Forelimb muscle (tissue), 1 donor: Measurements from ENCODE around the gene MAP3K12. TPM values are rescaled to one million over a fixed set of nuclear protein-coding genes. Genes with fewer than 3 reads are reported as not detected.
A peak's percentile ranks its signal among the peaks of the same experiment; 100 is the strongest.
"Not testable (repeated sequence)": the region's sequence is repeated elsewhere in the genome, so short reads cannot be mapped to it uniquely, and the experiment has no call there.

Experiments used
- DNase-seq: peaks from one replicate; pipeline ENCODE4 v3.0.0-alpha.2; 2013; ENCODE audit warnings: low read depth
- polyA plus RNA-seq: library from polyadenylated mRNA; unstranded; fragments of 120-200 nt; gene quantifications from one replicate; pipeline ENCODE4 v1.2.1, GENCODE V29; 2013; ENCODE audit not compliant: insufficient read length

MAP3K12 gene
- polyA plus RNA-seq, 1 donor, result 14.3 TPM

DNA sequence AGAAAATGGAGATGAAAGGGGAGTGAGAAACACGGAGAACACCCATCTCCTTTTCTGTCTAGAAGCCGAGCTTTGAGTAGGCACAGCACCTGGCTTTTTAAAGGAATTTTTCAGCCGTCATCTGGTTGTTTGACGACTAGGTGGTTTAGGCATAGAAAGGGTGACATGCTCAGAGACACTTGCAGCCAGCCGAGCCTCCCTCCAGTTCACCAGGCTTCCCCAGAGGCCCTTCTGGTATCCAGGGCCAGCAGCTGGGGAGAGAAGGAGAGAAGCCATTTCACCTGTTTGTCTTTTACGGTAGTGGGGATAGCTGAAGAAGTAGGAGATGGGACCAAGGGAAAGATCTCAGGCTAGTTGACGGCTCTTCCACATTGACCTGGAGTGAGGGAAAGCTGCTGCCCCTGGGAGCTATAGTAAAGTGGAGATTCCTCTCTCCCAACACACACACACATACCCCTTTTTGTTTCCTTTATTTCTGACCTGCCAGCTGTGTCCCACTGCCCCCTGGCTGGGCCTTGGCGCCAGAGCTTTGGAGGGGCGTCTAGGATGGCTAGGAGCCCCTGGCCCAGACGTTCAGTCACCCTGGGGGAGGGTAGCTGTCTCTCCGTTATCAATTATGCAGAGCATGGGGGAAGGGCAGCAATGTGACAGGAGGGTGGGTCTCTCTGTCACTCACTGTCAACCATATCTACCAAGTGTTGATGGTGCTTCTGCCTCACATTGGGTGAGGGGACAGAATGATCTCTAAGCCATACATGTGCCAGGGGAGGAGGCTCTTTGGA is 5.5 kb downstream of the MAP3K12 start:
- DNase-seq, result no peak

DNA sequence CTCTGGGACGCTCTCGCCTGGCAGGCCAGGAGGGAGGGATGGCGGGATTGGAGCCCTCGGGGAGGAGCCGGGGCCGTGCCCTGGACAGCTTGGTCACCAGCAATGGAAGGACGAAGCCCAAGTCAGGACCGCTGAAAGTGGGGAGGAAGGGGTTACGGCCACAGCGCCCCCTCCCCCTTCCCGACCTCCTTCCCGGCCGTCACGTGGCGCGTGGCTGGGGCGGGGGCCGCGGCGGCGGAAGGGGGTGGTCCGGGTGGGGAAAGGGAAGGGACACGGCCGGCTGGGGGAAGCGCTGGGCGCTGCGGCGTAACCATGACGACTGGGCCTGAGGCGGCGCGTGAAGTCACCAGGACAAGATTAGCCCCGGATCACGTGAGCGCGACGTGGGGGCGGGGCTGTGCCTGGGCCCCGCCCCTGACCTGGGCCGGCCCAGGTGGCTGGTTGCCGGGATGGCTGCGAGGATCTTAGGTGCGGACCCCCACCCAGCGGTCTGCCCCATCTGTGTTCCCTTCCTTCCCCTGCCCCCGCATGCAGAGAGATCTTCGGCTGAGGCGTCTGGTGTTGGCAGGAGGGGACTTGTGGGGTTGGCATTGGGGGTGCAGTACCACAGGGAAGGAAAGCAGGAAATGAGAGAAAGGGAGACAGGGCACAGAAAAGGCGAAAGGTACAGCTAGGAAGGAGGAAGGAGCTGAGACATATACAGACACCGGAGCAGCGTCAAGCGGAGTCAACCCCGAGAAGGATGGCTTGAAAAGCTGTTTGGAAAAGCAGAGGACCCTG is 6.2 kb downstream of the MAP3K12 start:
- DNase-seq, result peak; percentile 85

DNA sequence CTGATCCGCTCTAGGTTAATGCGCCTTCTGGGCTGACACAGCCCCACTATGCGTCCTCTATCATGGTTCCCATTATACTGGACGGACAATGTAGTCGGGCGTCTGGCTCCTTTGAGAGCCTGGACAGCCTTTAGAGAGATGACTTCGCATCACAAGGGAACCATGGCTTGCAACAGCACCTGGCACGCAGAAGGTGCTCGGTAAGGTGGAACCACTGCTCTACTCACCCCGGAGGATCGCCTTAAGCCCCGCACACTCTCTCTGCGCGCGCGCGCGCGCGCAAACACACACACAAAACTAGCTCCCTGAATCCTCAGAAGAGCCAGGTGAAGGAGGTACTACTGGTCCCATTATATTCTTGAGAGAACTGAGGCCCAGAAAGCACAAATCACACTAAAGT is 7.1 kb downstream of the MAP3K12 start:
- no peak for DNase-seq

DNA sequence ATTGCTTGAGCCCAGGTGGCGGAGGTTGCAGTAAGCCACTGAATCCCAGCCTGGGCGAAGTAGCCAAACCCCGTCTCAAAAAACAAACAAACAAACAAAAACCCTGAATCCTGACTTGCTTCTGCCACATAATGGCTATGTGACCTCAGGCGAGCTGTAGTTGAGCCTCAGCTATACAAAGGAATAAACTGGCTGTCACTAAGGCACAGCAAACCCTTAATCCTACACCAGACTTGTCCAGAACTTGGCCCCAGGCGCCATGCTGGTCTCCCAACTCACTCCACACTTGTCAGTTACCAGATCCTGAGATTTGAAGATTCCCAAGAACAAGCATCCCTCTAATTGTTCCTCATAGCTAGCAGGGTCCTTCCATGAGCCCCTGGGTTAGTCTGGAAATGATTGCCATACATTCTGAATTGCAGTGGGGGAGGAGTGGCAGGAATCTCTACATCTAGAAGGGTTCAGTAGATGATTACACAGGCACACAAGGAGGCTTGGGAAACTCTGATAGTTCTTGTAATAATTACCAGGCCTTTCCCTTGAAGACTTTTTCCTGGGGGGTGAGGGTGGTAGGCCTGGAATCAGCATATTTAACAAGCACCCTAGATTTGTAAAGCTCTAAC is 9.9 kb downstream of the MAP3K12 start:
- DNase-seq, result no peak

DNA sequence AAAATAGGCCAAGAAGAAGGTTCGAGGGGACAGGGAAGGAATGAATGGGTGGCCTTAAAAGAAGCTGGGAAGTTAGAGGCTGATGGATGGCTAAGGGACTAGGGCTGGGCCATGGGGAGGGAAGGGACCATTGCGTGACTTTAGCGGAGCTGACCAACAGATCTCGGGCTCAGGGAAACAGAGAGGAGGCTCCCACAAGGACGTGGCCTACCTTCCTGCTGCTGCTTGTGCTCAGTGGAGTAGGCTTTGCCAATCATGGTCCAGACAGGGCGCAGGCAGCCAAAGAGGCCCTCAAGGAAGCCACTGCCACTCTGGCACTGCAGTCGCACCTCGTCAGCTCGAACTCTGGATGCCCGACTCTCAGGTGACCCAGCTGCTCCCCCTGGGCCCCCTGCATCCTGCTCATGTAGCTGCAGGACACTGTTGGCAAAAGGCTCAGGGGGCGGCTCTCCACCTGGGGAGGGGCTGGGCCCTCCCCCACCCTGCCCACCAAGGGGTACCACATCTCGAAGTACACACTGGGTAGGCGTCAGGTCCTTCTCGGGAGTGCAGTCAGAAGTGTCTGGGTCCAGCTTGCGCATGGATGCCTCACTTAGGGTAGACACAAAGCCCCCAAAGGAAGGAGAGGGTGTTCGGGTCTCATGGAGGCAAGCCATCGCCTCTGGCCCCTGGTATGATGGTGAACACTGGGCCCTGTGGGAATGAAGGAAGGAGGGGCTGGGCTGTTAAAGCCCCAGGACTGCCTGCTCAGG is 12.3 kb downstream of the MAP3K12 start:
- no peak for DNase-seq

DNA sequence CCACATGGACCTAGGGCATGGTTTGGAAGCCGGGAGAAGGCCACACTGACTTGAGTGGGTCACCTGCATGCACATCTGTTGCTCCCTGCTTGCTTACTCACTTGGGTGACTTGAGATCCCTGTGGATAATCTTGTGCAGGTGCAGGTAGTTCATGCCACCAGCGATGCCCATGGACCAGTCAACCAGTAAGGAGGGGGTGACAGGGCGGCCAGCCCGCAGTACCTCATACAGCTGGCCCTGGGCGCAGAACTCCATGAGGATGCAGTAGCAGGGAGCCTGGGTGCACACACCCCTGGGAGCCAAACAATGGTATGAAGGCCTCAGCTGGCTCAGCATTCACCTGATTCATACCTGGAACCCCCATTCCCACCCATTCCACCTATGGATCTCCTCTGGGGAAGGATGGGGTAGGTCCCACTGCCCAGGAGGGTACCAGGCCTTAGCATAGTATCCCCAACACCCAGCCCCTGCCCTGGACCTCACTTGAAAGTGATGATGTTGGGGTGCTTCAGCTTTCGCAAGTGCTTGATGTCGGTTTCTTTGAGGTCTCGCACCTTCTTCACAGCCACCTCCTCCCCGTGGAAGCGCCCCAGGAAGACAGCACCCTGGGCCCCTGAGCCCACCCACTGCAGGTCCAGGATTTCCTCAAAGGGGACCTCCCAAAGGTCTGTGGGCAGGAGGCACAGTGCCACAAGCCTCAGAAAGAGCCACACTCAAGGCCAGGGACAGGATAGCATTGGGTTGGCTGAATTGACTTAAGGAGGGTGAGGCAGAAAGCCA is 13.1 kb downstream of the MAP3K12 start:
- DNase-seq, result no peak

DNA sequence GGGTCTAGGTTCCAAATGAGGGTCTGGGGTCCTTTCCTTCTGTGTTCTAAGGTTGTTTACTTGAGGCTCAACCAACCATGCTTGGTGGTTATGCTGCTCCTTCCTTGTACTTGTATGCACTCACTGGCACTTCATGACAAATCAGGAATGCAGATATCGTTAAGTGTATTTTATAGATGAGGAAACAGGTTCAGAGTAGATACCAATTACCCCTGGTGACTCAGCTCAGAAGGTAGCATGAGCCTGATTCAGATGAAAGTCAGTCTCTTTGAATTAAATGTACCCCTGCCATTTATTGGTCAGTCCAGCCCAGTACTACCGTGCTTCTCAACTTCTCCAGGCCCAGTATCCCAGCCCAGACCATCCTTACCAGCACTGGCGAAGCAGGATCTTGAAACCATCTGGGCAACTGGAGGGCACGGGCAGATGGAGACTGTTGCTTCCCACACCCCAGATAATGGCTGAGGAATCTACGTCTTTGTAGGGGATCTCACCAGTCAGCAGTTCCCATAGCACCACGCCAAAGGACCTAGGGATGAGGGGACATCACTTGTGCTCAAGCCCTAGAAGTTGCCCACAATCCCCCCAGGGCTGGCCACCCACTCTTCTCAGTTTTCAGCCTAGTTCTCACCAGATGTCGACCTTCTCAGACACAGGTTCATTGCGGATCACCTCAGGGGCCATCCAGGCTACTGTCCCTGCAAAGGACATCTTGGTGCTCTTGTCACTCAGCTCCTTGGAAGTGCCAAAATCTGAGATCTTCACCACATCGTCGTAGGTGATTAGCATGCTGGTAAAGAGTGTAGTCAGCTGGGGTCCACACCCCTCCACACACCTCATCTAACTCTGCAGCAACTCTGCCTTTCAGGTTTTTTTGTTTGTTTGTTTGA is 14.3 kb downstream of the MAP3K12 start:
- no peak for DNase-seq

DNA sequence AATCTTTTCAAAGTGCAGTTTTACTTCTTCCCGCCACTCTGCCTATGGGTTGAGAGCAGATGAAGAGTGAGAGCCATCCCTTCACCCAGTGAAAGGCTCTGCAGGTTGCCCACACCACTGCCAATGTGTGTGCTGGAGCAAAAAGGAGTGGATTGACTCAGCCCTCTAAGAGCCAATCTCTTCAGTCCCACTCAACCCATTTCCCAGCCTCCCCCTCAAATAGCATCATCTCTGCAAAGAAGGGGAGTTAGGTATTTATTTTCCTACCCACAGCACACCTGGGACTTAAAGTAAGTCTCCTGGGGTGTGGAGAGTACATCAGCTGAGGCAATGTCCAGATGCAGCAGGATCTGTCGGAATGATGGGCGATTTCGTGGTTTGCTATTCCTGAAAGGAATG is 15.3 kb downstream of the MAP3K12 start:
- DNase-seq, result no peak

DNA sequence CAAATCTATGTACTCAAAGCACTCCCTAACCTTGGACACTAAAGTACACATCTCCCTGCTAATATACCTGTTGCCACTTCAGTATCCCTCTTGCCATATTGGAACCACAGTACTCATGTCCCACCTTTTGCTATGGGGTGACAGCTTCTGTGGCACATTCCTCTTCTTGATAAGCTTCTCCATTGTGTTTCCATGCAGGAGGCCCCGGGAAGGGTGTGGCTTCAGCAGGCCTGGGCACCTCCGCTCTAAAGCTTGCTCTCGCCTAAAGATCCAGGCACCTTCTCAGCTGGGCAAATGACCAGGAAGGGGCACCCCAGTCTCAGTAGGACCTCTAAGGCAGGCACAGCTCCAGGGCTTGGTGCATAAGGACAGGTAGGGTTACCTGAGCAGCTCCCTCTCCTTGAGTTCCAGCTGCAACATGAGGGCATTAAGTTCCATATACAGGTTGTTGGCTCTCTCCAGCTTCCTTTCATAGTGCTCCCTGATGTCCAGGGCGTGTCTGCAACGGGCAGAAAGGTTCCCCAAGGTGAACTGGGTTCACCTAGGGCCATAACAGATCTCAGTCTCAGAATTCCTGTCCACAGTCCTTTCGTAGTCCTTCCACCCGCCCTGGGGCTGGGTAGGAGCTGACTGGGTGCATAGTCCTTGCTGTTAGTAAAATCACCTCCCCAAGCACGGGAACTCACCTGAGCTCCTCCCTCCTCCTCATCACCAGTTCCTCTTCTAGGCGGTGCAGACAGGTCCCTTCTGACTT is 15.9 kb downstream of the MAP3K12 start:
- DNase-seq, result no peak

DNA sequence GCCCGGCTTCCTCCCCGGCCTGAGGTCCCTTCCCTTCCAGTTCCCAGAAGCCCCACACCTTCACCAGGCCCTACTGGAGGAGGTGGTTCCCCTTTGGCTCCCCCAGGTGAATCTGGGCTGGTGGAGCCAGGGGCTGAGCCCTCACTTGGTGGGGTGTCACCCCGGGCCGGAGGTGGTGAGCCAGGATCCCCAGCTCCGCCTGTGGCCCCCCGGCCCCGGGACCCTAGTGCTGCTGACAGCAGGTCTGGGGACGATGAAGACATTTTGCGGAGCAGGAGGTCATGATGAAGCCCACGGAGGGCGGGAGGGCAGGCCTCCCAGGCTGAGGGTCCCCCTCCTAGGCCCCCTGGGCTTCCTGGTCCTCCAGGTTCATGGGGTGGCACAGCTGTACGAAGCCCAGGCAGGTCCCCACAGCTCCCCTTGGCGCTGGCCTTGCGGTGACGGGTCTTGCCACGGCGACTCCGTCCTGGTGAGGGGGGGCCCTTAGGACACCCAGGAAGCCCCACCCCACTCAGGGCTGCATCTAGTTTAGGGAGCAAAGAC is 16.6 kb downstream of the MAP3K12 start:
- no peak for DNase-seq

DNA sequence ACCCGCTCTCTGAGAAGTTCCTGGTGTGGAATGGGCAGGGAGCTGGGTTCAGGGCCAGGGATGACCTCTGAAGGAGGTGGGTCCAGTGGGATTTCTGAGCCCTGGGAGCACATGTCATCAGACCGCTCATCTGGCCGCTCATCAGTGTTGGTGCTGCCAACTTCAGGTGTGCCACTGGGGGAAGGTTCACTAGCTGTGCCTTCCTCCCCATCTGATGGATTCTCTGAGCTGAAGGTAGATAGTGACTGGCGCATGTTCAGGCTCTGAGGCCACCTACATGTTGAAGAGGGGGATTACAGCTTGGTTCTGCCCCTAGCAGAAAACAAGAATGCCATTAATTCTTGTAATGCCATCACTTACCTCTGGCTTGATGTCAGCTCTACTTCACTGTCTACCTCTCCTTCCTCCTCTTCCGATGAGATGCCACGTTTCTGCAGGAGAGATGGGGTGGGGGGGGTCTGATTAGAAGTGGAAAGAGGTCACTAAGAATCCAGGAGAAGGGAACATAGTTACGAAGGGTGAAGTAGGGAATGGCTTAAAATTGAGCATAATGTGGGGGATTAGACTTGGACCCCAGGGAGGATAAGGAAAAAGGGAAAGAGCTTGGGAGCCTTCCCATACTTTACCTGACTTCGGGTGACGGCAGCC is 17.2 kb downstream of the MAP3K12 start:
- DNase-seq, result no peak

DNA sequence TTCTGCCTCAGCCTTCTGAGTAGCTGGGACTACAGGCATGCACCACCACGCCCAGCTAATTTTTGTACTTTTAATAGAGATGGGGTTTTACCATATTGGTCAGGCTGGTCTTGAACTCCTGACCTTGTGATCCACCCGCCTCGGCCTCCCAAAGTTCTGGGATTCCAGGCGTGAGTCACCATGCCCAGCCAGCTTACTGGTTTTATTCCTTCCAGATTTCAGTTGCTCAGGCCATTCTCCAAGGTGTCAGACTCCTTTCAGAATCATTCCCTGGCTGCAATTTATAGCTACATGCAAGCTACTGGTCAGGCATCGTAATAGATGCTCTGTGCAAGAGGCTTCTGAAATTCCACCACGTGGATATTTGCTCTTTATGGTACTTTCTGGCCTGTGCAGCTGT is 17.8 kb downstream of the MAP3K12 start:
- not testable (repeated sequence) for DNase-seq

DNA sequence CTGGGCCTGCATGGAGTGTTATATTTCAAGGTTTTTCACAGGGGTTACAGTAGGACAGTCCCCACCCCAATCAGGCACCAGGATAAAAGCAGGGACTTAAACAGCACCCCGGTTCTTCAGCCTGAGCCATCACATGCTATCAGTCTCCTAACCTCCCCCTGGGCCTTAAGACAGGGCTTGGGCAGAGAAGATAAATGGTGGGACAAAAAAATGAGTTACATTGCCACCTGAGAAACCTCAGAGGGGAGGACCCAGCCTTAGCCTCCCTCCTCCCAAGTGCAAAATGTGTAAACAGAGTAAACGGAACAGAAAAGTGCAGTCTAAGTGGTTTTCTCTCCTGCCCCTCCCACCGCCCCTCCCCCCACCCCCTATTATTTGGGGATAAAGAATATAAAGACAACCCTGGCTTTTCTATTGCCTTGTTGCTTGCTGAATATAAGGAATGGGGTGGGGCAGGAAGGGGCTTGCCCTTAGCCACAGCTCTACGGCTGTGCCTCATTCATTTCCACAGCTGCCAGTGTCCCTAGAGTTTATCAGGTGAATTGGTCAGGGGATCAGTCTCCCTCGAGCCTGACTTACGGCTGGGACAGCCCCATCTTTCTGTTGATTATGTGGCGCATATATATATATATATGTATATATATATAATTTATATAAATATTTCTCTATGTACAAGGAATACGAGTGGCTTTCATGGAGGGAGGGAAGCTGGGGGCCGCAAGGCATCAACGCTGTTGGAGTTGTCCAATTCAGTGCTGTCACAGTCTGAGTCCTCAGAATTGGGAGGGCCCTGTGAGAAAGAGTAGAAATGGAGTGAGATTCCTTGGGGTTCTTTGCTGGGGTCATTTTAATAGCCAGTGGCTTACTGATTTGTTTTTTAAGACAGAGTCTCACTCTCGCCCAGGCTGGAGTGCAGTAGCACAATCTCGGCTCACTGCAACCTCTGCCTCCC is 18.5 kb downstream of the MAP3K12 start:
- no peak for DNase-seq

DNA sequence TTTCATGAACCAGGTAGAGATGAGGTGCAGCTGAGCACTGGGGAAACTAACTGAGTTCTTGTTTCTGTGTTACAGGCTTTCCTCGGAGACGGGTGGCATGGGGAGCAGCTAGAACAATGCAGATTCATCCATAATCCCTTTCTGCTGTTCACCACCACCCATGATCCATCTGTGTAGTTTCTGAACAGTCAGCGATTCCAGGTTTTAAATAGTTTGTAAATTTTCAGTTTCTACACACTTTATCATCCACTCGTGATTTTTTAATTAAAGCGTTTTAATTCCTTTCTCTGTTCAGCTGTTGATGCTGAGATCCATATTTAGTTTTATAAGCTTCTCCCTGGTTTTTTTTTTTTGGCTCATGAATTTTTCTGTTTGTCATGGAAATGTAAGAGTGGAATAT is 19.9 kb downstream of the MAP3K12 start:
- no peak for DNase-seq

DNA sequence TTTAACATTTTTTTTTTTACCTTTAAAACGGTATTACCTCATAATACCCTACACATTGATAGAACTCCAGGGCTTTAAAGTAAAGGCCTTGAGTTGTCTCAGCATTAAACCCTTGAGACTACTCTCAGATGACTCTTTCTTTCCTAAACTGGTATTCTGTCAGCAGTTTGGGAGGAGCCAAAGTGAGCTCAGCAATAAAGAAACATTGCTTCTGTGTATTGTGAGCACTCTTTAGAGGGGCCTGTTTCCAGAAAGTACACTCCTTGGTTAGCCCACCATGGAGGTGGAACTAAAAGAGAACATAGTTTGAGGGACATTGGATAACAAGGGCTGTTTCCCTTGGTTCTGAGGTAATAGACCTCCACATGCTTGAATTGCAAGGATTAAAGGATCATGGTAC is 20.4 kb downstream of the MAP3K12 start:
- DNase-seq, result no peak

DNA sequence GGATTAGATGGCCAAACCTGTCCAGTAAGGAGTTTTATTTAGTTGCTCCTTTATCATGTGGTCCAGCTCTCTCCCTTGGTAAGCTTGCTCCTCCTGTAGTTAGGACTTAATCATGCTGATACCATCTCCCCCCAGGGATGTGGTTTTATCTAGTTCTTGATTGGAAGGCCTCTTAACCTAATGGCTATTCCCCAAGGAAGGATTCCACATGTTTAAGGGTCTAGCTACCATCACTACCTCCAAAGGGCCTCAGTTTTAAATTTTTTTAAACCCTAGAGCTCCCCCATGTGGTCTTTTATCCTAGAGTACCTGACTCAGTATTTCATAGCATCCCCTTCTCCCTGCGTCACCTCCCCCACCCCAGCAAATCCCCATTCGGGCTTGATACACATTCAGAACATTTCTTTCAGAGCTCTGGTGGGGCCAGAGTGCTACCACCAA is 22.5 kb downstream of the MAP3K12 start:
- DNase-seq, result no peak

DNA sequence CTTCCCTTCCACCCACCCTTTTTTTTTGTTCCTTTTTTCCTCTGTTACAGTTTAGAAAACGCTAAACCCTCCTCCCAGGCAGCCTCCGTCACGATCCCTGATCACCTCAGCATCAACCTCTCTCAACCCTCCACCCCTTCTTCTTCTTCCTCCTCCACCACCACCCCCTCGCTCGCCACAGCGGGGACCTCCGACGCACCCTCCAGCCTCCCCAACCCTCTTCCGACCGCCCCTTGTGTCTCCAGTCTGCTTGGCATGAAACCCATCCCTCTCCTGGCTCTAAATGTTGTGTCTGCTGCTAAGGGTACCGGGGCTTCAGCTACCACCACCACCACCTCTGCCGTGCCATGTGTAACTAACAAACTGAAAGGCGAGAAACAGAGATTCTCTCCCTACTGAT is 24.4 kb downstream of the MAP3K12 start:
- no peak for DNase-seq
